HepG2 (cell line): ENCODE data around the gene FAM170A. TPM values are rescaled to one million over a fixed set of nuclear protein-coding genes. Genes with fewer than 3 reads are reported as not detected.

ENCODE experiments used
- ATAC-seq: fragments of 200-7000 bp; cut with Tn5 transposase; 3 replicates; pipeline ENCODE4 v1.9.1; 2020; ENCODE audit warnings: mild to moderate bottlenecking, moderate library complexity
- BruUV-seq: library from RNA; stranded (reverse); fragments of 400-500 nt; replicated peaks from 2 replicates; lab custom pipeline; 2021; lab: Mats Ljungman, UMichigan
- CTCF ChIA-PET: fragments of 300-600 bp; formaldehyde crosslinking; extraction: SDS; loops from one replicate; lab custom pipeline; 2021; ENCODE audit warnings: low total read pairs, inconsistent platforms, low intra/inter-chr PET ratio; lab: Yijun Ruan, JAX
- POLR2A ChIA-PET: fragments of 350-600 bp; sonication (Branson Sonifier 250); formaldehyde crosslinking; loops from one replicate; lab custom pipeline; 2020; ENCODE audit warnings: antibody characterized with exemption, inconsistent platforms; lab: Yijun Ruan, JAX
- DNase-seq: peaks from one replicate; pipeline ENCODE4 v3.0.0-alpha.2; 2015; ENCODE audit warnings: low spot score
- FAIRE-seq: peaks from 3 replicates; lab custom pipeline; 2011; peaks lifted over from hg19 to GRCh38; lab: Jason Lieb, UNC
- H2AFZ ChIP-seq: one replicate; pipeline ENCODE4 v1.6.1; 2011; ENCODE audit warnings: low read length, inconsistent platforms
- H3K27ac ChIP-seq: fragments of 300-600 bp; 3 replicates; pipeline ENCODE4 v1.8.0; 2011; ENCODE audit warnings: mixed run types, mild to moderate bottlenecking, mixed read lengths, low read length, inconsistent platforms; ENCODE audit not compliant: insufficient read depth; ENCODE audit errors: extremely low read length
- H3K27me3 ChIP-seq, 2 experiments: fragments of 200-600 bp in 1 of 2; 2 replicates in 1 of 2; 3 replicates in 1 of 2; pipeline versions ENCODE4 v1.6.0 to v1.8.0; 2011; ENCODE audit warnings: low read length in 2 of 2, mild to moderate bottlenecking in 2 of 2, moderate library complexity in 2 of 2, inconsistent platforms in 1 of 2; ENCODE audit not compliant: insufficient read depth in 2 of 2, control insufficient read depth in 1 of 2
- H3K36me3 ChIP-seq, 2 experiments: fragments of 200-600 bp in 1 of 2; replicated peaks in 1 of 2; 2 replicates in 1 of 2; 3 replicates in 1 of 2; pipeline versions ENCODE4 v1.5.1 to v1.8.0; 2011; ENCODE audit warnings: low read length in 2 of 2, inconsistent platforms in 1 of 2; ENCODE audit not compliant: insufficient read depth in 2 of 2, control insufficient read depth in 1 of 2
- H3K4me1 ChIP-seq: 2 replicates; pipeline ENCODE4 v1.5.1; 2012; ENCODE audit warnings: low read length, inconsistent platforms; ENCODE audit not compliant: insufficient read depth
- H3K4me2 ChIP-seq: 2 replicates; pipeline ENCODE4 v1.6.0; 2011; ENCODE audit warnings: low read depth, low read length, inconsistent platforms
- H3K4me3 ChIP-seq, 3 experiments: fragments of 200-600 bp in 1 of 3; sonication (generic), shearing (Covaris generic) in 1 of 3; replicated peaks in 1 of 3; 2 replicates each; pipeline ENCODE4 v1.5.1; 2011 to 2016; ENCODE audit warnings: low read length in 3 of 3, inconsistent platforms in 2 of 3, low read depth in 2 of 3, mild to moderate bottlenecking in 2 of 3, control low read depth in 1 of 3, mixed read lengths in 1 of 3; ENCODE audit not compliant: insufficient read depth in 1 of 3
- H3K79me2 ChIP-seq: one replicate; pipeline ENCODE4 v1.6.1; 2011; ENCODE audit warnings: low read length, inconsistent platforms; ENCODE audit not compliant: insufficient read depth
- H3K9ac ChIP-seq: 2 replicates; pipeline ENCODE4 v1.6.0; 2011; ENCODE audit warnings: mild to moderate bottlenecking, low read depth, low read length, inconsistent platforms; ENCODE audit not compliant: insufficient read depth
- H3K9me3 ChIP-seq: 2 replicates; pipeline ENCODE4 v1.5.1; 2012; ENCODE audit warnings: mild to moderate bottlenecking, low read length
- H4K20me1 ChIP-seq: 2 replicates; pipeline ENCODE4 v1.6.0; 2011; ENCODE audit warnings: inconsistent platforms, mild to moderate bottlenecking, low read length, moderate library complexity; ENCODE audit not compliant: insufficient read depth
- ATF4 ChIP-seq, 2 experiments: fragments of 450-650 bp in 1 of 2; sonication (generic) in 1 of 2; formaldehyde crosslinking; IDR thresholded peaks; 2 replicates each; pipeline versions ENCODE4 v1.5.0 to v1.8.0; 2020 to 2022; ENCODE audit warnings: mild to moderate bottlenecking in 1 of 2, missing genetic modification reagents in 1 of 2
- CEBPB ChIP-seq: IDR thresholded peaks from 2 replicates; pipeline ENCODE4 v1.6.1; 2011; ENCODE audit warnings: low read depth, low read length, improper control_type of control experiment, borderline replicate concordance
- CEBPG ChIP-seq: IDR thresholded peaks from 2 replicates; pipeline ENCODE4 v1.6.1; 2016
- CREM ChIP-seq, 2 experiments: sonication (generic) in 1 of 2; formaldehyde crosslinking in 1 of 2; IDR thresholded peaks; 2 replicates each; pipeline versions ENCODE4 v1.4.0 to v1.6.1; 2016 to 2020; ENCODE audit warnings: antibody characterized with exemption in 1 of 2, mild to moderate bottlenecking in 1 of 2, missing genetic modification reagents in 1 of 2
- CSRNP2 ChIP-seq: sonication (generic); formaldehyde crosslinking; conservative IDR thresholded peaks from 2 replicates; pipeline ENCODE4 v1.8.0; 2022; ENCODE audit warnings: low read depth, missing genetic modification reagents
- KAT7 ChIP-seq: IDR thresholded peaks from 2 replicates; pipeline ENCODE4 v1.6.1; 2018; ENCODE audit warnings: borderline replicate concordance, missing compliant biosample characterization
- NFE2 ChIP-seq: sonication (generic); formaldehyde crosslinking; IDR thresholded peaks from 2 replicates; pipeline ENCODE4 v1.4.0; 2020; ENCODE audit warnings: missing genetic modification reagents
- PLSCR1 ChIP-seq: sonication (generic); formaldehyde crosslinking; IDR thresholded peaks from 2 replicates; pipeline ENCODE4 v1.5.0; 2020; ENCODE audit warnings: missing genetic modification reagents, mild to moderate bottlenecking, borderline replicate concordance
- RBAK ChIP-seq: sonication (generic); formaldehyde crosslinking; IDR thresholded peaks from 2 replicates; pipeline ENCODE4 v1.5.1; 2020; ENCODE audit warnings: mild to moderate bottlenecking, missing genetic modification reagents
- RFXANK ChIP-seq: IDR thresholded peaks from 2 replicates; pipeline ENCODE4 v1.6.1; 2016
- SIN3A ChIP-seq: IDR thresholded peaks from 2 replicates; pipeline ENCODE4 v1.6.1; 2011; ENCODE audit warnings: low read depth, mild to moderate bottlenecking, control low read depth, low read length, borderline replicate concordance
- ZNF101 ChIP-seq: sonication (generic); formaldehyde crosslinking; IDR thresholded peaks from 2 replicates; pipeline ENCODE4 v1.4.0; 2020; ENCODE audit warnings: mild to moderate bottlenecking, low read depth, missing genetic modification reagents, borderline replicate concordance
- ZNF558 ChIP-seq: sonication (generic); formaldehyde crosslinking; IDR thresholded peaks from 2 replicates; pipeline ENCODE4 v1.9.0; 2022; ENCODE audit warnings: mild to moderate bottlenecking, missing genetic modification reagents, borderline replicate concordance
- ZNF670 ChIP-seq: sonication (generic); formaldehyde crosslinking; IDR thresholded peaks from 2 replicates; pipeline ENCODE4 v1.8.0; 2022; ENCODE audit warnings: mild to moderate bottlenecking, missing genetic modification reagents, borderline replicate concordance
- ZNF709 ChIP-seq: sonication (generic); formaldehyde crosslinking; IDR thresholded peaks from 2 replicates; pipeline ENCODE4 v1.5.0; 2020; ENCODE audit warnings: mild to moderate bottlenecking, missing genetic modification reagents
- WGBS: methylation state at CpG from one replicate; pipeline ENCODE4 v1.1.6; 2017; ENCODE audit warnings: low lambda C conversion rate; 5-methylcytosine and 5-hydroxymethylcytosine counted together
- in situ Hi-C: cut with HindIII; loops from 2 replicates; pipeline ENCODE4 v1.10.0; 2017; ENCODE audit warnings: low pct_unique_long_range_greater_than_20kb; ENCODE audit not compliant: extremely low pct_ligation_motif_present
- intact Hi-C: fragments of 100-400 bp; cut with micrococcal nuclease; formaldehyde crosslinking; loops from one replicate; pipeline ENCODE4 v1.10.0; 2022; ENCODE audit not compliant: unreplicated experiment
- polyA plus RNA-seq, 8 experiments: library from polyadenylated mRNA; depleted of rRNA in 3 of 8; stranded (reverse) in 7 of 8; unstranded in 1 of 8; fragments of >200 nt; fragmentation: Illumina TruSeq in 4 of 8; extraction: Trizol in 4 of 8; gene quantifications; 2 replicates each; pipeline versions ENCODE4 v1.2.1 to v1.2.3, GENCODE V29; 2011 to 2016; ENCODE audit warnings: low read depth in 4 of 8, missing spikeins in 1 of 8, mixed read lengths in 1 of 8; ENCODE audit not compliant: insufficient read depth in 1 of 8
- total RNA-seq, 5 experiments: library from RNA; depleted of rRNA; stranded (reverse); fragments of >200 nt; fragmentation: Illumina TruSeq; extraction: Trizol; gene quantifications; 2 replicates each; pipeline ENCODE4 v1.2.3, GENCODE V29; 2016; ENCODE audit warnings: low read depth in 1 of 5
- TF ChIP-seq, protein P1 (sequence below): sonication (generic); formaldehyde crosslinking; IDR thresholded peaks from 2 replicates; pipeline ENCODE4 v1.8.0; 2022; ENCODE audit warnings: mild to moderate bottlenecking, missing genetic modification reagents, moderate library complexity

The FAM170A gene
- total and polyA plus RNA-seq, 2 of the 13 experiments (the other 11 are each of a cell fraction or from before 2014, with no cell fraction given) = 0.09 TPM; not detected in 1

DNA sequence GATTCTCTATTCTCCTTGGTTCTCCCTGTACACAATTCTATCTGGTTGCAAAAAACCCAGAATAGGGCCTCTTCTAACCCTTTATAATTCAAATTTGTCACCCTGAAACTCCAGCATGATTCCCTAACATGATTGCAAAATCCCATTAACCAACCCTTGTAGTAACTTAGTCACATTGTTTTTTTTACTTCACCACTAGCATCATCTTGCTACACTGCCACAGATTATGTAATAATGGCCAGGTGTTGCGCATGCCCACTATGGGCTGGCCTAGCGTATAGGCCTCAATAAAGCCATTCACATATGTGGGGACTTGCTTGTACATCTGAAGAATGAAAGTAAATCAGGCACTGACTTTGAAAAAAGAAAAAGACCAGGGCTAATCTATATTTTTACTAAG is 25.7 kb downstream of the FAM170A start:
- no peaks in the 10 kb centered on the region for H4K20me1 ChIP-seq
- H3K36me3 ChIP-seq = no peaks in the 10 kb centered on the region
- no TSS peak for BruUV-seq
- no peak for ATAC-seq
- no peak overlapping the region for H2AFZ ChIP-seq
- 44% methylated on average over 2 of the region's 2 CpGs for WGBS
- H3K9me3 ChIP-seq = no peaks in the 10 kb centered on the region
- H3K27me3 ChIP-seq = no peaks in the 10 kb centered on the region
- H3K9ac ChIP-seq = no peak overlapping the region
- H3K4me1 ChIP-seq = no peaks in the 10 kb centered on the region
- TF ChIP-seq ZNF558 (CRISPR knock-in tag) (no peak), CEBPG (CRISPR knock-in tag) (0 out of 2 replicates have a peak, but pooled peaks have one; percentile 29), CEBPB (peak; percentile 68), ATF4 (CRISPR knock-in tag; IDR thresholded peaks at IDR 0.05) (peak in 1 of 2 experiments; percentile 43; a peak in 1 of 4 replicates)
- H3K4me3 ChIP-seq = no peak overlapping the region
- POLR2A ChIA-PET = no interaction called here
- no peak for FAIRE-seq
- CTCF ChIA-PET = no interaction called here
- H3K4me2 ChIP-seq = no peak overlapping the region
- DNase-seq = no peak
- H3K27ac ChIP-seq = no peak overlapping the region
- in situ Hi-C loops (no loop called here), intact Hi-C loops (no loop called here)
- no peaks in the 10 kb centered on the region for H3K79me2 ChIP-seq

GRCh38 chr5:119656023-119656422 is 26.7 kb downstream of the FAM170A start:
- FAIRE-seq (no peak), ATAC-seq (no peak), DNase-seq (no peak)
- H3K4me2 ChIP-seq = no peak overlapping the region
- ChIA-PET CTCF (no interaction called here), POLR2A (no interaction called here)
- H3K36me3 ChIP-seq = no peaks in the 10 kb centered on the region
- no peak overlapping the region for H3K4me3 ChIP-seq
- no peak overlapping the region for H2AFZ ChIP-seq
- no TSS peak for BruUV-seq
- no peaks in the 10 kb centered on the region for H4K20me1 ChIP-seq
- no peaks in the 10 kb centered on the region for H3K9me3 ChIP-seq
- no peak overlapping the region for H3K9ac ChIP-seq
- no peak overlapping the region for H3K27ac ChIP-seq
- intact Hi-C loops = no loop called here
- in situ Hi-C loops = no loop called here
- no peaks in the 10 kb centered on the region for H3K4me1 ChIP-seq
- H3K79me2 ChIP-seq = no peaks in the 10 kb centered on the region
- no peaks in the 10 kb centered on the region for H3K27me3 ChIP-seq
- TF ChIP-seq CREM (IDR thresholded peaks at IDR 0.05) = no peak
- TF ChIP-seq CREM (CRISPR knock-in tag; IDR thresholded peaks at IDR 0.05) = no peak
- no peak for TF ChIP-seq ZNF670 (CRISPR knock-in tag)
- TF ChIP-seq CSRNP2 = no peak
- no peak for TF ChIP-seq KAT7 (CRISPR knock-in tag)
- no peak for TF ChIP-seq NFE2
- TF ChIP-seq, protein P1, sequence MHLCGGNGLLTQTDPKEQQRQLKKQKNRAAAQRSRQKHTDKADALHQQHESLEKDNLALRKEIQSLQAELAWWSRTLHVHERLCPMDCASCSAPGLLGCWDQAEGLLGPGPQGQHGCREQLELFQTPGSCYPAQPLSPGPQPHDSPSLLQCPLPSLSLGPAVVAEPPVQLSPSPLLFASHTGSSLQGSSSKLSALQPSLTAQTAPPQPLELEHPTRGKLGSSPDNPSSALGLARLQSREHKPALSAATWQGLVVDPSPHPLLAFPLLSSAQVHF (CRISPR knock-in tag) = no peak
- TF ChIP-seq SIN3A = no peak
- TF ChIP-seq PLSCR1 (CRISPR knock-in tag) = no peak
- no peak for TF ChIP-seq RBAK
- no peak for TF ChIP-seq ZNF101 (CRISPR knock-in tag)
- no peak for TF ChIP-seq ZNF709 (CRISPR knock-in tag)
- TF ChIP-seq RFXANK (CRISPR knock-in tag) = no peak
